ENCODE measurements around the gene PER2.

The PER2 gene

GRCh38 chr2:238225121-238225520 lies 63.3 kb downstream of the PER2 start:
- no peak for TF ChIP-seq CTCF (IDR thresholded peaks at IDR 0.05; ENCODE audit: low read depth, low read length, missing control alignments)
- in situ Hi-C loops (cut with HindIII; ENCODE audit: low sequenced_read_pairs), result no loop called here
- no peak for DNase-seq (ENCODE audit: low read depth)
- no peak overlapping the region for H3K4me3 ChIP-seq (ENCODE audit: low read depth, low read length)

- DNase-seq (ENCODE audit: low read depth), result no peak
- TF ChIP-seq CTCF (IDR thresholded peaks at IDR 0.05; ENCODE audit: low read depth, low read length, missing control alignments), result no peak
- in situ Hi-C loops (cut with HindIII; ENCODE audit: low sequenced_read_pairs), result no loop called here
- no peak overlapping the region for H3K4me3 ChIP-seq (ENCODE audit: low read depth, low read length)
These were observed 63.9 kb downstream of the PER2 start for GRCh38 chr2:238224356-238225035.

- H3K4me3 ChIP-seq (ENCODE audit: low read depth, low read length), result no peak overlapping the region
- in situ Hi-C loops (cut with HindIII; ENCODE audit: low sequenced_read_pairs), result no loop called here
These were observed 67.4 kb downstream of the PER2 start for GRCh38 chr2:238220892-238221521.

GRCh38 chr2:238220274-238220891 lies 68.0 kb downstream of the PER2 start:
- DNase-seq (ENCODE audit: low read depth), result no peak
- in situ Hi-C loops (cut with HindIII; ENCODE audit: low sequenced_read_pairs), result no loop called here
- TF ChIP-seq CTCF (IDR thresholded peaks at IDR 0.05; ENCODE audit: low read depth, low read length, missing control alignments), result no peak
- H3K4me3 ChIP-seq (ENCODE audit: low read depth, low read length), result no peak overlapping the region

More at GRCh38 chr2:238220892-238221521, 67.4 kb downstream of the PER2 start:
- DNase-seq (ENCODE audit: low read depth), result no peak
- TF ChIP-seq CTCF (IDR thresholded peaks at IDR 0.05; ENCODE audit: low read depth, low read length, missing control alignments), result no peak

- DNase-seq (ENCODE audit: low read depth), result no peak
- TF ChIP-seq CTCF (IDR thresholded peaks at IDR 0.05; ENCODE audit: low read depth, low read length, missing control alignments), result no peak
- no peak overlapping the region for H3K4me3 ChIP-seq (ENCODE audit: low read depth, low read length)
- in situ Hi-C loops (cut with HindIII; ENCODE audit: low sequenced_read_pairs), result no loop called here
These were observed 71.7 kb downstream of the PER2 start for GRCh38 chr2:238216651-238217184.

GRCh38 chr2:238207006-238207405 lies 81.4 kb downstream of the PER2 start:
- no peak for DNase-seq (ENCODE audit: low read depth)
- H3K4me3 ChIP-seq (ENCODE audit: low read depth, low read length), result no peak overlapping the region
- in situ Hi-C loops (cut with HindIII; ENCODE audit: low sequenced_read_pairs), result no loop called here
- TF ChIP-seq CTCF (IDR thresholded peaks at IDR 0.05; ENCODE audit: low read depth, low read length, missing control alignments), result no peak

All from astrocyte of the cerebellum (primary cell).